IPS-18c (cell line): Measurements from ENCODE around the gene AFG3L2.
A peak's percentile ranks its signal among the peaks of the same experiment; 100 is the strongest.
"Not testable (repeated sequence)": the region's sequence is repeated elsewhere in the genome, so short reads cannot be mapped to it uniquely, and the experiment has no call there.

Source experiments
- H3K4me3 ChIP-seq: 2 replicates; pipeline ENCODE4 v1.7.0; 2013; ENCODE audit warnings: low read depth, mild to moderate bottlenecking, low read length, moderate library complexity; ENCODE audit not compliant: insufficient read depth
- H3K9me3 ChIP-seq: one replicate; pipeline ENCODE4 v1.6.1; 2013; ENCODE audit warnings: mild to moderate bottlenecking, low read length, moderate library complexity; ENCODE audit not compliant: control insufficient read depth, insufficient read depth

AFG3L2 gene

GRCh38 chr18:12403601-12404506, 26.8 kb upstream of the AFG3L2 start:
- Histone ChIP-seq H3K4me3 (no peak overlapping the region), H3K9me3 (no peaks in the 10 kb centered on the region)

DNA sequence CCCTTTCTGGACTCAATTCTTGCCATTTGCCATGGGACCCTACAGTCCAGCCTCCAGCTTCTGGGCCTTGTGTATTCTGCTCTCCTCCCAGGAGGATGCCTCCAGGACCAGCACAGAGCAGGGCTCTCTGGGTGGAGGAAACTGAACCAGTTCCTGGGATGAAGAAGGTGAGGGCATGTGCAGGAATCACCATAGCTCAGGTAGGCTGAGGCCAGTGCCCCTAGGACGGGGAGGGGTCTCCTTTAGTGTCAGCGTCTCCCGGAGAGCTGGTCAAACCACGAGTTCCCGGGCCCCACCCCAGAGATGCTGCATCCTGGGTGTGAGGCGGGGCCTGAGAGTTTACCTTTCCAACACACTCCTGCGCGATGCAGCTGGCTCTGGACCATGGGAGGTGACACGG, 24.9 kb upstream of the AFG3L2 start:
- Histone ChIP-seq H3K4me3 (no peak overlapping the region), H3K9me3 (no peaks in the 10 kb centered on the region)

- no peaks in the 10 kb centered on the region for H3K9me3 ChIP-seq
- H3K4me3 ChIP-seq: no peak overlapping the region
These were observed 22.2 kb upstream of the AFG3L2 start for GRCh38 chr18:12399231-12399630.

- H3K9me3 ChIP-seq: no peaks in the 10 kb centered on the region
- no peak overlapping the region for H3K4me3 ChIP-seq
These were observed 21.6 kb upstream of the AFG3L2 start for GRCh38 chr18:12398625-12399024.

DNA sequence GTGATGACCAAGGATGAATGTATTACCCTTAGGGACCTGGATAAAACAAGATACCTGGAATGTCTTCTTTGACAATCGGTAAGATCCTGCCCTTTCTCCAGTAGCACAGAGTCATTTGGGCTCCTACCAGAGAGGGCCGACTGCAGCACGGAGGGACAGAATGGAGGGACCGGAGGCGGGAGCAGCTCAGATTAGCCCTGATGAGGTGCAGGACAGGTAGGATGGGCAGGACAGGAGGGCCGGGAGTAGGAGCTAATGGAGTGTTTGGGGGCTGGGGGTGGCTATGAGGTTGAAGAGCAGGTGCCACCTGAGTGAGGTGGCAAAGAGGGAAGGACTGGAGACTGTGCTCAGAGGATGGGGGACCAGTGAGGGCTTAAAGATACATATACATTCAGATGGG, 20.8 kb upstream of the AFG3L2 start:
- H3K4me3 ChIP-seq: no peak overlapping the region
- H3K9me3 ChIP-seq: no peaks in the 10 kb centered on the region

GRCh38 chr18:12397254-12397653, 20.2 kb upstream of the AFG3L2 start:
- H3K9me3 ChIP-seq: no peaks in the 10 kb centered on the region
- no peak overlapping the region for H3K4me3 ChIP-seq

GRCh38 chr18:12394428-12394827, 17.4 kb upstream of the AFG3L2 start:
- no peaks in the 10 kb centered on the region for H3K9me3 ChIP-seq
- H3K4me3 ChIP-seq: no peak overlapping the region

- no peaks in the 10 kb centered on the region for H3K9me3 ChIP-seq
- H3K4me3 ChIP-seq: no peak overlapping the region
These were observed 17.0 kb upstream of the AFG3L2 start for GRCh38 chr18:12393998-12394397.

- no peak overlapping the region for H3K4me3 ChIP-seq
- H3K9me3 ChIP-seq: no peaks in the 10 kb centered on the region
These were observed 16.5 kb upstream of the AFG3L2 start for GRCh38 chr18:12393510-12393909.

DNA sequence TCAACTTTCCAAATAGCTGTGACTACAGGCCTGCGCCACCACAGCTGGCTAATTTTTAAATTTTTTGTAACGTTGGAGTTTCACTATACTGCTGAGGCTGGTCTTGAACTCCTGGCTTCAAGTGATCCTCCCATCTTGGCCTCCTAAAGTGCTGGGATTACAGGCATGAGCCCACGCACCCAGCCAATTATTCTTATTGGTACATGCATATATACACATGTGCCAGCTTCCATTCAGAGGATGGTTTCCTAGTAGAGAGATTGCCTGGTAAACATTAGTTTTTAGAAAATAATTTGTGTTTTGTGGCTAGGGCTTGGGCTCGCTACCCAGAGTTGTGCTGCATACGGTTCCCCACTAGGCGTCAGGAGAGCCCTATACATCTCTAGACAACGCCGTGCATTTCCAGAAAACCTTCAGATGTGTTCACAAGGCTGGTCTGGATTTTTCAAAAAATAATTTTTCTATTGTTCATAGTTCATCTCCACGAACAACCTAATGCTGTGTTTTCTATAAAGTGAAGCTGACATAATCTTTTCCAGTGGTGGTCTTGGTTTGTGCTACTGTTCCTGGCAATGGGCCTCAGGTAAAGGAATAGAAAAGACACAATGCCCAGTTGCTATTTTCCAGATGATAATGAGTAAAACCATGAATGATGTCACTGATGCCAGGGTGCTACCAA, 14.6 kb upstream of the AFG3L2 start:
- Histone ChIP-seq H3K4me3 (no peak overlapping the region), H3K9me3 (no peaks in the 10 kb centered on the region)

- Histone ChIP-seq H3K4me3 (no peak overlapping the region), H3K9me3 (no peaks in the 10 kb centered on the region)
These were observed 11.4 kb upstream of the AFG3L2 start for GRCh38 chr18:12388442-12388841.

DNA sequence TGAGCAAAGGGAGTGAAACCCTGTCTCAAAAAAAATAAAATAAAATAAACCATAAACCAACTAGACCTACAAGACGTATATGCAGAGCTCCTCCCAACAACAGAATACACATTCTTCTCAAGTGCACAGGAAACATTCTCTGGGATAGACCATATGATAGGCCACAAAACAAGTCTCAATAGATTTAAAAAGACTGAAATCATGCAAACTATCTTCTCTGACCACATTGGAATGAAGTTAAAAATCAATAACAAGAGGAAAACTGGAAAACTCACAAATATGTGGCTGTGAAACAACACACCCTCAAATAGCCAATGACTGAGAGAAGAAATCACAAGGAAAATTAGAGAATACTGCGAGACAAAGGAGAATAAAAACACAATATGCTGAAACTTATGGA, 7.2 kb upstream of the AFG3L2 start:
- no peaks in the 10 kb centered on the region for H3K9me3 ChIP-seq
- H3K4me3 ChIP-seq: no peak overlapping the region

DNA sequence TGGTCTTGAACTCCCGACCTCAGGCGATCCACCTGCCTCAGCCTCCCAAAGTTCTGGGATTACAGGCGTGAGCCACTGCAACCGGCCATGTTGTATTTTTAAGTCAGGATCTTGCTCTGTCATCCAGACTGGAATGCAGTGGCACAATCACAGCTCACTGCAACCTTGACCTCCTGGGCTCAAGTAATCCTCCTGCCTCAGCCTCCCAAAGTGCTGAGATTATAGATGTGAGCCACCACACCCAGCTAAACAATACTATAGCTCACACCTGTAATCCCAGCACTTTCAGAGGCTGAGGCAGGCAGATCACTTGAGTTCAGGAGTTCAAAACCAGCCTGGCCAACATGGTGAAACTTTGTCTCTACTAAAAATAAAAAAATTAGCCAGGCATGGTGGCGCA, 6.7 kb upstream of the AFG3L2 start:
- not testable (repeated sequence) for H3K4me3 ChIP-seq, H3K9me3 ChIP-seq

- not testable (repeated sequence) for H3K9me3 ChIP-seq, H3K4me3 ChIP-seq
These were observed 5.3 kb upstream of the AFG3L2 start for GRCh38 chr18:12382221-12382814.

GRCh38 chr18:12378198-12378558, 1.2 kb upstream of the AFG3L2 start:
- H3K4me3 ChIP-seq: peak overlapping the region; percentile 55; the same call in 1 of the 2 replicates
- H3K9me3 ChIP-seq: not testable (repeated sequence)

DNA sequence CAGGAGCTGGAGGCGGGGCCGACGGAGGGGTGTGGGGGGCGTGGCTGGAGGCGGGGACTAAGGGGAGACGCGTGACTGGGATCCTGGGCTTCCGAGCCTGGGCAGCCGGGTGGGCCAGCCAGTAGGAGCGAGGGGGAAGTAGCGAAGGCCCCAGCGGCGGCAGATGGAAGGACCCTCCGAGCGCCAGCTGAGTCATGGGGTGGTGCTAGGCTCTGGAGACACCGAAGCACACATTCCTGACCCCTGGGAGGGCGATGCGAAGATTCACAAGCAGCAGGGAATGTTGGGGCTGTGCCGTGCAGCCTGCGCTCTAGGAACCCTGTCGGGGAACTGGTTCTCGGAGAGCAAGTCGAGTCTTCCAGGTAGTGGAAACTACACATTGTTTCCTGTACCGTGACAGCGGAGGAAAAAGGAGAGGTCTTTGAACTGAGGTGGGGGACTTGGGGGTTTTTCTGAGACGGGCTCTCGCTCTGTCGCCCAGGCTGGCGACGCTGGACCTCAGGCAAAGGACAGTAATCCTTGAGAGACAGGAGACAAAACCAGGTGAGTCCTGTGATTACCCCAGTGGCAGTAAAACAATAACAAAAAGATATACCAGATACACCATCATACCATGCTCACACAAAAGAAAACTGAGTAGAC, 650 bp upstream of the AFG3L2 start:
- peak overlapping the region; percentile 55; the same call in 1 of the 2 replicates for H3K4me3 ChIP-seq
- H3K9me3 ChIP-seq: no peaks in the 10 kb centered on the region

GRCh38 chr18:12376034-12376753, 833 bp downstream of the AFG3L2 start:
- Histone ChIP-seq H3K4me3 (peak overlapping the region; percentile 86), H3K9me3 (no peaks in the 10 kb centered on the region)
